Ascending aorta (tissue), 2 donors: ENCODE results near the gene KCTD19. TPM values are rescaled to one million over a fixed set of nuclear protein-coding genes. Genes with fewer than 3 reads are reported as not detected.

ENCODE experiments used
- DNase-seq, 2 donors: peaks; one replicate each; pipeline ENCODE4 v3.0.0-alpha.2; 2019; ENCODE audit warnings: low spot score in 2 of 2
- H3K27ac ChIP-seq, 2 donors: fragments of 200-600 bp; sonication (generic); one replicate each; pipeline ENCODE4 v1.5.1; 2016 to 2017; ENCODE audit warnings: mild to moderate bottlenecking in 1 of 2
- H3K27me3 ChIP-seq: fragments of 200-600 bp; sonication (generic); one replicate; pipeline ENCODE4 v1.5.1; 2017
- H3K36me3 ChIP-seq, 2 donors: fragments of 200-600 bp; sonication (generic); one replicate each; pipeline ENCODE4 v1.5.1; 2016
- H3K4me1 ChIP-seq, 2 donors: fragments of 200-600 bp; sonication (generic); one replicate each; pipeline ENCODE4 v1.5.1; 2016 to 2017; ENCODE audit warnings: mild to moderate bottlenecking in 1 of 2
- H3K4me3 ChIP-seq, 2 donors: fragments of 200-600 bp; sonication (generic); one replicate each; pipeline ENCODE4 v1.5.1; 2016 to 2017; ENCODE audit warnings: mild to moderate bottlenecking in 1 of 2
- H3K9me3 ChIP-seq, 2 donors: fragments of 200-600 bp; sonication (generic); one replicate each; pipeline ENCODE4 v1.5.1; 2016
- CTCF ChIP-seq, 3 experiments: fragments of 200-600 bp in 2 of 3; fragments of 450-650 bp in 1 of 3; sonication (generic) in 2 of 3; IDR thresholded peaks; one replicate each; pipeline ENCODE4 v1.5.1; 2016 to 2019; ENCODE audit warnings: antibody characterized with exemption in 3 of 3, mild to moderate bottlenecking in 1 of 3, moderate library complexity in 1 of 3
- intact Hi-C: fragments of 100-400 bp; cut with DNase I; formaldehyde crosslinking; loops from one replicate; pipeline ENCODE4 v1.15.1; 2023
- total RNA-seq: library from RNA; depleted of rRNA; stranded (reverse); fragments of >200 nt; gene quantifications from one replicate; pipeline ENCODE4 v1.1.0, GENCODE V29; 2016

KCTD19 gene
- total RNA-seq, 1 donor from 2014 or later, result not detected

- no peaks in the 10 kb centered on the region for H3K9me3 ChIP-seq
- intact Hi-C loops, result no loop called here
- H3K36me3 ChIP-seq, result no peaks in the 10 kb centered on the region
- DNase-seq, result no peak
- H3K27me3 ChIP-seq, result no peaks in the 10 kb centered on the region
- no peak overlapping the region for H3K4me3 ChIP-seq
- no peak overlapping the region for H3K27ac ChIP-seq
- TF ChIP-seq CTCF (IDR thresholded peaks at IDR 0.05), result no peak
- no peaks in the 10 kb centered on the region for H3K4me1 ChIP-seq
Observed at GRCh38 chr16:67345401-67345800, 18.9 kb upstream of the KCTD19 start.

GRCh38 chr16:67342616-67343015 lies 16.1 kb upstream of the KCTD19 start:
- Histone ChIP-seq H3K4me1 (no peaks in the 10 kb centered on the region), H3K9me3 (no peaks in the 10 kb centered on the region), H3K36me3 (no peaks in the 10 kb centered on the region), H3K4me3 (no peak overlapping the region), H3K27me3 (no peaks in the 10 kb centered on the region), H3K27ac (no peak overlapping the region)
- TF ChIP-seq CTCF (IDR thresholded peaks at IDR 0.05), result no peak
- no peak for DNase-seq
- intact Hi-C loops, result no loop called here

- no peaks in the 10 kb centered on the region for H3K9me3 ChIP-seq
- no peak for TF ChIP-seq CTCF (IDR thresholded peaks at IDR 0.05)
- intact Hi-C loops, result no loop called here
- no peaks in the 10 kb centered on the region for H3K4me1 ChIP-seq
- H3K4me3 ChIP-seq, result no peak overlapping the region
- H3K27ac ChIP-seq, result no peak overlapping the region
- no peaks in the 10 kb centered on the region for H3K27me3 ChIP-seq
- no peaks in the 10 kb centered on the region for H3K36me3 ChIP-seq
- no peak for DNase-seq
Observed at GRCh38 chr16:67341250-67341649, 14.7 kb upstream of the KCTD19 start.

- DNase-seq, result no peak
- intact Hi-C loops, result no loop called here
- TF ChIP-seq CTCF (IDR thresholded peaks at IDR 0.05), result no peak
Observed at GRCh38 chr16:67339453-67339852, 12.9 kb upstream of the KCTD19 start.

GRCh38 chr16:67336648-67337047 lies 10.1 kb upstream of the KCTD19 start:
- H3K4me1 ChIP-seq, result no peaks in the 10 kb centered on the region
- no peak for DNase-seq
- no peaks in the 10 kb centered on the region for H3K9me3 ChIP-seq
- H3K27ac ChIP-seq, result no peak overlapping the region
- no peak overlapping the region for H3K4me3 ChIP-seq
- H3K27me3 ChIP-seq, result no peaks in the 10 kb centered on the region
- TF ChIP-seq CTCF (IDR thresholded peaks at IDR 0.05), result no peak
- no peaks in the 10 kb centered on the region for H3K36me3 ChIP-seq
- intact Hi-C loops, result no loop called here

More at GRCh38 chr16:67339453-67339852, 12.9 kb upstream of the KCTD19 start:
- Histone ChIP-seq H3K4me1 (no peaks in the 10 kb centered on the region), H3K27me3 (no peaks in the 10 kb centered on the region), H3K9me3 (no peaks in the 10 kb centered on the region), H3K27ac (no peak overlapping the region), H3K36me3 (no peaks in the 10 kb centered on the region), H3K4me3 (no peak overlapping the region)

- no peak overlapping the region for H3K27ac ChIP-seq
- no peaks in the 10 kb centered on the region for H3K36me3 ChIP-seq
- H3K4me1 ChIP-seq, result no peaks in the 10 kb centered on the region
- no peak for DNase-seq
- intact Hi-C loops, result no loop called here
- no peak for TF ChIP-seq CTCF (IDR thresholded peaks at IDR 0.05)
- H3K27me3 ChIP-seq, result no peaks in the 10 kb centered on the region
- H3K9me3 ChIP-seq, result no peaks in the 10 kb centered on the region
- no peak overlapping the region for H3K4me3 ChIP-seq
Observed at GRCh38 chr16:67336116-67336515, 9.6 kb upstream of the KCTD19 start.
